A673 (cell line): ENCODE data around the gene IL6.
"Not testable (repeated sequence)": the region's sequence is repeated elsewhere in the genome, so short reads cannot be mapped to it uniquely, and the experiment has no call there.

Experiments used
- CTCF ChIP-seq: fragments of 300-800, 200-600 bp; sonication (generic); conservative IDR thresholded peaks from 2 replicates; pipeline ENCODE4 v1.5.1; 2017; ENCODE audit warnings: low read depth, mild to moderate bottlenecking, antibody characterized with exemption, low read length, moderate library complexity, mixed read lengths
- EZH2 ChIP-seq: fragments of 200-600 bp; sonication (generic); IDR thresholded peaks from 2 replicates; pipeline ENCODE4 v1.6.1; 2017; ENCODE audit warnings: borderline replicate concordance, low read depth, mild to moderate bottlenecking, mixed read lengths, antibody characterized with exemption, low read length; ENCODE audit not compliant: poor library complexity, severe bottlenecking

GRCh38 chr7:22708214-22708613, 18.8 kb upstream of the IL6 start:
- TF ChIP-seq CTCF, EZH2: not testable (repeated sequence)
